K562 (cell line): ENCODE data around the gene HEXIM1. TPM values are rescaled to one million over a fixed set of nuclear protein-coding genes. Genes with fewer than 3 reads are reported as not detected.

Source experiments
- BCL6 ChIP-seq: fragments of 250-450 bp; sonication (Bioruptor Pico); IDR thresholded peaks from 2 replicates; pipeline ENCODE4 v1.4.0; 2020
- E2F3 ChIP-seq: fragments of 250-450 bp; sonication (Bioruptor Pico); IDR thresholded peaks from 2 replicates; pipeline ENCODE4 v1.4.0; 2020; ENCODE audit warnings: mild to moderate bottlenecking
- EGR1 ChIP-seq: fragments of 450-650 bp; conservative IDR thresholded peaks from 2 replicates; pipeline ENCODE4 v1.6.1; 2017; ENCODE audit warnings: mild to moderate bottlenecking
- HDAC8 ChIP-seq: fragments of 450-650 bp; IDR thresholded peaks from 2 replicates; pipeline ENCODE4 v1.6.1; 2016; ENCODE audit warnings: mild to moderate bottlenecking, missing genetic modification characterization, moderate library complexity, missing compliant biosample characterization
- MYBL2 ChIP-seq, 2 experiments: fragments of 450-650 bp in 1 of 2; sonication (generic) in 1 of 2; formaldehyde crosslinking in 1 of 2; IDR thresholded peaks; 2 replicates each; pipeline versions ENCODE4 v1.6.1 to v1.8.1; 2017 to 2022; ENCODE audit warnings: borderline replicate concordance in 1 of 2, inconsistent platforms in 1 of 2, low read depth in 1 of 2, mild to moderate bottlenecking in 1 of 2, missing genetic modification reagents in 1 of 2, moderate library complexity in 1 of 2
- RERE ChIP-seq: sonication (generic); formaldehyde crosslinking; IDR thresholded peaks from 2 replicates; pipeline ENCODE4 v1.8.0; 2023; ENCODE audit warnings: missing genetic modification reagents, mild to moderate bottlenecking, borderline replicate concordance
- ZBTB33 ChIP-seq: sonication (generic); formaldehyde crosslinking; IDR thresholded peaks from 2 replicates; pipeline ENCODE4 v1.8.1; 2023; ENCODE audit warnings: mild to moderate bottlenecking, missing genetic modification reagents
- ZNF263 ChIP-seq: sonication (generic); formaldehyde crosslinking; IDR thresholded peaks from 2 replicates; pipeline ENCODE4 v1.8.0; 2022; ENCODE audit warnings: mild to moderate bottlenecking, missing genetic modification reagents, borderline replicate concordance
- ZNF699 ChIP-seq: fragments of 250-450 bp; sonication (Bioruptor Pico); IDR thresholded peaks from 2 replicates; pipeline ENCODE4 v1.8.0; 2021; ENCODE audit warnings: mild to moderate bottlenecking, moderate library complexity; ENCODE audit not compliant: insufficient replicate concordance
- polyA plus RNA-seq, 8 experiments: library from polyadenylated mRNA; depleted of rRNA in 4 of 8; stranded (reverse) in 5 of 8; unstranded in 3 of 8; fragments of >200 nt; fragmentation: Nextera tagmentation in 2 of 8; fragmentation: Illumina TruSeq in 1 of 8; extraction: Ambion mirVana in 2 of 8; extraction: Trizol in 1 of 8; gene quantifications; 2 replicates each; pipeline versions ENCODE4 v1.2.1 to v1.2.3, GENCODE V29; 2011 to 2014; ENCODE audit warnings: inconsistent platforms in 1 of 8, missing spikeins in 1 of 8
- total RNA-seq, 7 experiments: library from RNA; depleted of rRNA in 6 of 7; stranded (reverse); fragments of >200 nt in 6 of 7; fragmentation: Illumina TruSeq in 2 of 7; extraction: Trizol in 2 of 7; gene quantifications; 2 replicates each; pipeline versions ENCODE4 v1.2.1 to v1.2.3, GENCODE V29; 2011 to 2021; ENCODE audit warnings: low replicate concordance in 1 of 7

The HEXIM1 gene
- total and polyA plus RNA-seq, 9 of the 15 experiments (the other 6 are each of a cell fraction or from before 2014, with no cell fraction given) = 1.4 to 28.3 (median 9.1) TPM

- TF ChIP-seq RERE (CRISPR knock-in tag) (no peak), ZBTB33 (CRISPR knock-in tag) (peak; percentile 92), ZNF263 (CRISPR knock-in tag) (peak; percentile 42; the same call in 1 of the 2 replicates), HDAC8 (tag) (no peak), E2F3 (no peak), ZNF699 (CRISPR knock-in tag) (no peak), EGR1 (peak; percentile 33; the same call in 1 of the 2 replicates), BCL6 (CRISPR knock-in tag) (no peak), MYBL2 (IDR thresholded peaks at IDR 0.05; ENCODE audit: low read depth) (no peak), MYBL2 (CRISPR knock-in tag; IDR thresholded peaks at IDR 0.05; ENCODE audit: borderline replicate concordance) (no peak)
These were observed 18.8 kb upstream of the HEXIM1 start (continued) for GRCh38 chr17:45129426-45129939.
